ENCODE measurements around the gene TOPORS. TPM values are rescaled to one million over a fixed set of nuclear protein-coding genes. Genes with fewer than 3 reads are reported as not detected.

Gene TOPORS
- total RNA-seq, 2 donors from 2014 or later, result 25.4 to 29.5 TPM

DNA sequence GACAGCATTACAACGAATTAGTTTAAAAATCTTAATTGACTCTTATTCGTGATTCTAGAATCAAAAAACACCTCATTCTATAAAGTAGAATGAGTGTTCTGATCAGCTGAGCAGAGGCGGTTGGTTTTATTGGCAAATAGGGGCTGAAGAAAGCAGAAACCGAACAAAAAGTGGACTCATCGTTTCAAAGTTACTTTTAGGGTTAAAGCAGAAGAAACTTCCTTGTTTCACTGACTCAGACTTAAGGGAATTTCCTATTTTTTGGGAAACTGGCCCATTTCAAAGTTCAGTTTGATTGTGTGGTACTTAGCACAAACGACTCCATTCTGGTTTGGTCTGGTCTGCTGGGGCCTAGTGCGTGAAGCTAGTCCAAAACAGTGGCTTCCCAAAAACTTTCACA, 21.4 kb upstream of the TOPORS start:
- 92% methylated on average over 4 to 7 of the region's 7 CpGs for WGBS, 2 experiments (ENCODE audit: insufficient coverage in 1 of 2, insufficient read length in 1 of 2)
- no peaks in the 10 kb centered on the region for H3K27me3 ChIP-seq (ENCODE audit: control insufficient read depth, insufficient read depth, low read length, poor library complexity, severe bottlenecking)
- no peaks in the 10 kb centered on the region for H3K27me3 Mint-ChIP-seq (ENCODE audit: insufficient read depth)
- peaks cover 7% of the 10 kb centered on the region for H3K36me3 Mint-ChIP-seq (ENCODE audit: low read depth)
- H3K9me3 Mint-ChIP-seq, result no peaks in the 10 kb centered on the region
- DNase-seq, result no peak
- H3K4me1 Mint-ChIP-seq, result peaks cover 9% of the 10 kb centered on the region
- H3K9me3 ChIP-seq (ENCODE audit: control insufficient read depth, low read length), result no peaks in the 10 kb centered on the region
- no peak overlapping the region for H3K9ac ChIP-seq (ENCODE audit: extremely low read depth, low read length, poor library complexity, severe bottlenecking)
- TF ChIP-seq CTCF (conservative IDR thresholded peaks at IDR 0.05), result no peak
- H3K4me1 ChIP-seq (ENCODE audit: control insufficient read depth, insufficient read depth, low read length), result peaks cover 5% of the 10 kb centered on the region
- H3K27ac Mint-ChIP-seq, result peak overlapping the region; percentile 99
- peaks cover 7% of the 10 kb centered on the region for H3K36me3 ChIP-seq (ENCODE audit: control insufficient read depth, insufficient read depth, low read length)
- H3K27ac ChIP-seq (ENCODE audit: low read depth, low read length), result no peak overlapping the region
- H3K4me3 ChIP-seq (ENCODE audit: low read length), result peak overlapping the region; percentile 95
- H3K4me3 Mint-ChIP-seq, result peak overlapping the region; percentile 98

DNA sequence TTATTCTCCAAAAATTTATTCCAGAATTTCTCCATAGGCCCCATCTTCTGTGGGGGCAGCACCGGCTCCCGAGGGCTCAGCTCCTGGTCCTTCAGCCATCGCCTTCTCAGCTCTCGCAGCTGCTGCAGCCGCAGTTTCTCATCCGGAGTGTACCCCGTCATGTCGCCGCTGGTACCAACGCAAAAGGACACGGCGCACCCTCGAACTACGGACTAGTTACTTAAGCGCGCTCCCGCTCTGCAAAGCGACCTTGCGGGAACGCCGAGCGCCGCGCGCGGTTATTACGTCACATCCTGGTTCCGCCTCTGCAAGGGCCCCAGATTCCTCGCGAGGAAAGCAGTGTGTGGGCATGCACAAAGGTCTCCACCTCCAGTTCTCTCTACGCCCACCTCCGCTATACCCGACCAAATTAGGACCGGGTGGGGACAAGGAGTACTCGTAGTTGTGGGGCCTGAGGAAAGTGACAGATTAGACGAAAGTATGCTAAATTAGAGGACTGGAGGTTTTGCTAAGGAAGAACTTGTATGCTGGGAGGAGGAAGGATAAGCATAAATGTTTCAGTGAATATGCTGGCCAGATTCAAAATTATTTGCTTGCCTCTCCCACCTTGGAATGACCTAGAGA, 20.6 kb upstream of the TOPORS start, which contains the start of gene NDUFB6:
Gene NDUFB6, minus strand, starts transcription at position 260 of the 624 bp plus-strand sequence. Its CDS starts 99 bp downstream, at position 161.
- peak; percentile 96 for DNase-seq
- H3K27me3 ChIP-seq (ENCODE audit: control insufficient read depth, insufficient read depth, low read length, poor library complexity, severe bottlenecking), result no peaks in the 10 kb centered on the region
- peaks cover 7% of the 10 kb centered on the region for H3K36me3 ChIP-seq (ENCODE audit: control insufficient read depth, insufficient read depth, low read length)
- no peak for TF ChIP-seq CTCF (conservative IDR thresholded peaks at IDR 0.05)
- H3K27ac ChIP-seq (ENCODE audit: low read depth, low read length), result no peak within 1 kb of the TSS
- peaks cover 5% of the 10 kb centered on the region for H3K4me1 ChIP-seq (ENCODE audit: control insufficient read depth, insufficient read depth, low read length)
- peak within 1 kb of the TSS; percentile 69 for H3K9ac ChIP-seq (ENCODE audit: extremely low read depth, low read length, poor library complexity, severe bottlenecking)
- peak within 1 kb of the TSS; percentile 98 for H3K4me3 Mint-ChIP-seq
- no peaks in the 10 kb centered on the region for H3K27me3 Mint-ChIP-seq (ENCODE audit: insufficient read depth)
- peaks cover 6% of the 10 kb centered on the region for H3K4me1 Mint-ChIP-seq
- peak within 1 kb of the TSS; percentile 99 for H3K27ac Mint-ChIP-seq
- H3K9me3 Mint-ChIP-seq, result no peaks in the 10 kb centered on the region
- H3K36me3 Mint-ChIP-seq (ENCODE audit: low read depth), result peaks cover 12% of the 10 kb centered on the region
- peak within 1 kb of the TSS; percentile 95 for H3K4me3 ChIP-seq (ENCODE audit: low read length)
- 0% methylated on average over 7 to 36 of the region's 36 CpGs for WGBS, 2 experiments (ENCODE audit: insufficient coverage in 1 of 2, insufficient read length in 1 of 2)
- H3K9me3 ChIP-seq (ENCODE audit: control insufficient read depth, low read length), result no peaks in the 10 kb centered on the region

GRCh38 chr9:32571969-32572899, 19.8 kb upstream of the TOPORS start:
- Histone ChIP-seq H3K27ac (ENCODE audit: low read depth, low read length) (no peak overlapping the region), H3K4me3 (ENCODE audit: low read length) (peak overlapping the region; percentile 95), H3K27me3 (ENCODE audit: control insufficient read depth, insufficient read depth, low read length, poor library complexity, severe bottlenecking) (no peaks in the 10 kb centered on the region), H3K36me3 (ENCODE audit: control insufficient read depth, insufficient read depth, low read length) (peaks cover 7% of the 10 kb centered on the region), H3K9me3 (ENCODE audit: control insufficient read depth, low read length) (no peaks in the 10 kb centered on the region), H3K9ac (ENCODE audit: extremely low read depth, low read length, poor library complexity, severe bottlenecking) (peak overlapping the region; percentile 69), H3K4me1 (ENCODE audit: control insufficient read depth, insufficient read depth, low read length) (peaks cover 5% of the 10 kb centered on the region)
- Mint-ChIP-seq H3K4me3 (peak overlapping the region; percentile 98), H3K27me3 (ENCODE audit: insufficient read depth) (no peaks in the 10 kb centered on the region), H3K27ac (peak overlapping the region; percentile 99), H3K36me3 (ENCODE audit: low read depth) (peaks cover 18% of the 10 kb centered on the region), H3K4me1 (peaks cover 6% of the 10 kb centered on the region), H3K9me3 (no peaks in the 10 kb centered on the region)
- 3 to 5% methylated on average over 4 to 17 of the region's 17 CpGs for WGBS, 2 experiments (ENCODE audit: insufficient coverage in 1 of 2, insufficient read length in 1 of 2)
- peak; percentile 86 for DNase-seq
- peak; percentile 91 for TF ChIP-seq CTCF (conservative IDR thresholded peaks at IDR 0.05)
